ENCODE data around the gene KANTR. TPM values are rescaled to one million over a fixed set of nuclear protein-coding genes. Genes with fewer than 3 reads are reported as not detected.
A peak's percentile ranks its signal among the peaks of the same experiment; 100 is the strongest.

Gene KANTR
- total RNA-seq, 4 donors from 2014 or later: 5.4 to 22.2 (median 16.7) TPM

GRCh38 chrX:53087388-53087831, 6.5 kb upstream of the KANTR start:
- no peak for DNase-seq (ENCODE audit: low spot score)
- no peak for ATAC-seq (ENCODE audit: low FRiP score)
- TF ChIP-seq CTCF (IDR thresholded peaks at IDR 0.05): no peak

- no peak for TF ChIP-seq CTCF (IDR thresholded peaks at IDR 0.05)
- ATAC-seq (ENCODE audit: low FRiP score) (peak; percentile 77), DNase-seq (ENCODE audit: low spot score) (no peak)
Measured at GRCh38 chrX:53088136-53088974, 5.6 kb upstream of the KANTR start.

GRCh38 chrX:53089224-53089842, 4.6 kb upstream of the KANTR start:
- ATAC-seq (ENCODE audit: low FRiP score): no peak
- TF ChIP-seq CTCF (IDR thresholded peaks at IDR 0.05): no peak
- no peak for DNase-seq (ENCODE audit: low spot score)

GRCh38 chrX:53089925-53090324, 4.0 kb upstream of the KANTR start:
- no peak for TF ChIP-seq CTCF (IDR thresholded peaks at IDR 0.05)
- DNase-seq (ENCODE audit: low spot score) (no peak), ATAC-seq (ENCODE audit: low FRiP score) (no peak)

GRCh38 chrX:53091354-53091753, 2.6 kb upstream of the KANTR start:
- ATAC-seq (ENCODE audit: low FRiP score): no peak
- no peak for TF ChIP-seq CTCF (IDR thresholded peaks at IDR 0.05)
- no peak for DNase-seq (ENCODE audit: low spot score)

- DNase-seq (ENCODE audit: low spot score): no peak
- ATAC-seq (ENCODE audit: low FRiP score): peak; percentile 72
- TF ChIP-seq CTCF (IDR thresholded peaks at IDR 0.05): no peak
Measured at GRCh38 chrX:53093177-53093655, 726 bp upstream of the KANTR start.

GRCh38 chrX:53094582-53094905, 602 bp downstream of the KANTR start:
- ATAC-seq (ENCODE audit: low FRiP score) (no peak), DNase-seq (ENCODE audit: low spot score) (no peak)
- TF ChIP-seq CTCF (IDR thresholded peaks at IDR 0.05): no peak
